ENCODE data around the gene ACOT12. TPM values are rescaled to one million over a fixed set of nuclear protein-coding genes. Genes with fewer than 3 reads are reported as not detected.
"Not testable (repeated sequence)": the region's sequence is repeated elsewhere in the genome, so short reads cannot be mapped to it uniquely, and the experiment has no call there.

Gene ACOT12
- total RNA-seq, 1 donor from 2014 or later: not detected

DNA sequence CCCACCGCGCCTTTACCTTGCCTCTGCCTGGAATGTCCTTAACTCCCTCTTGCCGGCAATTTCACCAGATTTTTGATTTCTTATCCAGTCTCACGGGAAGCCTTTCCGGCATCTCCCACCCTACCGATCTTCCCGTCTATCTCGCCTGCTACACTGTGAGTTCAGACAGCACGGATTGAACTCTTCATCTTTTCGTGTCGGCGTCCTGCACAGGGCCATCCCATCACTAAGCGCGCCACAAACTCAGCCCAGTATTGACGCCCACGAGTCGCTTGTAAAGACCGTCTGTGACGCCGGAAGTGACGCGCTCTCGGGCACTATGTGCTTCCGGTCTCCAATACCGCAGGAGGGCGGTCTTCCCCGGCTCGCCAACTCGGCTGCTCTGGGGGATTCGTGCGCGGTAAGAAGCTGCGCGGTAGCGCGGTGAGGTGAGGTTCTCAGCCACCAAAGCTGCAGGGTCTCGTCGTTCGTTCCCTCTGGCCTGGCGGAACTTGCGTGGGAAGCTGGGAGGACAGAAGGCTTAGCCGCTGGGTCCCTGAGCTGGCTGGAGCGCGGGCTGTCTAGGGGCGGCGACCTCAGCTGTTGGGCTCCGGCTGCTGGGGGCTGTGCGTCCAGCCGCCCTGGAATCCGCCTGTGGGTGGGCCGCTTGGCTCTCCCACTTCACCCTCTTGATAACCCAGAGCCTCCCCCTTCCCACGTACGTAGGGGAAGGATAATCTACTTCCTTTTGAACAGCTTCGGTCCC is 92.5 kb downstream of the ACOT12 start, which contains the start of gene ZCCHC9:
Gene ZCCHC9 (plus strand): TSS at position 317 of the 745 bp plus-strand sequence. CDS start 3,171 bp downstream, outside the sequence.
- TF ChIP-seq CTCF (IDR thresholded peaks at IDR 0.05): peak; percentile 28
- Histone ChIP-seq H3K27me3 (no peaks in the 10 kb centered on the region), H3K9me3 (no peaks in the 10 kb centered on the region), H3K4me1 (peaks cover 33% of the 10 kb centered on the region), H3K4me3 (peak within 1 kb of the TSS; percentile 83), H3K27ac (peak within 1 kb of the TSS; percentile 95), H3K36me3 (no peaks in the 10 kb centered on the region)
- intact Hi-C loops (cut with DNase I): no loop called here
- DNase-seq (peak; percentile 97), ATAC-seq (peak; percentile 98)

DNA sequence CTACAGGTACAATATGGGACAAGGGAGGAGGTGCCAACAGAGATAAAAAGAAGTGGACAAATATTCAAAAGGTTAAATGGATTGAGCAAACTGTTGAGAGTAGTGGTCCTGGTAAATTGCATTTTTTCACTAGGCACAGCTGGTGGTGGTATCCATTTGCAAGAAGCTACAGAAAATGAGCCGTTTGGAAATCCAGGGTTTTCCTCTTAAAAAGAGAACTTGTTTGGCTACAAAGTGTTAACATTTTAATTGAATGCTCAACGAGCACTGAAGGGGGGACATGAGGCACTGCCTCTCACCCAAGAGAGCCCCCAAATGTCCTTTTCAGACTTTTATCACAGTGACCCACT is 93.0 kb downstream of the ACOT12 start:
- TF ChIP-seq CTCF (IDR thresholded peaks at IDR 0.05): no peak
- no peaks in the 10 kb centered on the region for H3K36me3 ChIP-seq
- DNase-seq: no peak
- ATAC-seq: no peak
- H3K4me3 ChIP-seq: peak overlapping the region; percentile 83
- peak overlapping the region; percentile 95 for H3K27ac ChIP-seq
- peaks cover 33% of the 10 kb centered on the region for H3K4me1 ChIP-seq
- intact Hi-C loops (cut with DNase I): no loop called here
- no peaks in the 10 kb centered on the region for H3K27me3 ChIP-seq
- H3K9me3 ChIP-seq: no peaks in the 10 kb centered on the region

GRCh38 chr5:81297531-81297930 is 96.4 kb downstream of the ACOT12 start:
- H3K4me3 ChIP-seq: no peak overlapping the region
- intact Hi-C loops (cut with DNase I): no loop called here
- H3K9me3 ChIP-seq: peaks cover 9% of the 10 kb centered on the region
- no peaks in the 10 kb centered on the region for H3K27me3 ChIP-seq
- DNase-seq: no peak
- TF ChIP-seq CTCF (IDR thresholded peaks at IDR 0.05): no peak
- no peak for ATAC-seq
- no peaks in the 10 kb centered on the region for H3K36me3 ChIP-seq
- H3K4me1 ChIP-seq: peaks cover 24% of the 10 kb centered on the region
- H3K27ac ChIP-seq: no peak overlapping the region

DNA sequence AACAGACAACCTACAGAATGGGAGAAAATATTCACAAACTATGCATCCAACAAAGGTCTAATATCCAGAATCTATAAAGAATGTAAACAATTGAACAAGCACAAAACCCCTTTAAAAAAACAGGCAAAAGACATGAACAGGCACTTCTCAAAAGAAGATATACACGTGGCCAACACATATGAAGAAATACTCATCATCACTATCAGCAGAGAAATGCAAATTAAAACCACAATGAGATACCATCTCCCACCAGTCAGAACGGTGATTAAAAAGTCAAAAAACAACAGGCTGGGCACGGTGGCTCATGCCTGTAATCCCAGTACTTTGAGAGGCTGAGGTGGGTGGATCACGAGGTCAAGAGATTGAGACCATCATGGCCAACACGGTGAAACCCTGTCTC is 99.9 kb downstream of the ACOT12 start:
- not testable (repeated sequence) for H3K27me3 ChIP-seq, H3K9me3 ChIP-seq

GRCh38 chr5:81292130-81292529 is 101.8 kb downstream of the ACOT12 start:
- Histone ChIP-seq H3K27me3 (no peaks in the 10 kb centered on the region), H3K27ac (no peak overlapping the region), H3K4me3 (no peak overlapping the region), H3K9me3 (peaks cover 9% of the 10 kb centered on the region), H3K4me1 (no peaks in the 10 kb centered on the region), H3K36me3 (no peaks in the 10 kb centered on the region)
- DNase-seq (no peak), ATAC-seq (no peak)
- intact Hi-C loops (cut with DNase I): no loop called here
- no peak for TF ChIP-seq CTCF (IDR thresholded peaks at IDR 0.05)

More for the DNA sequence above, 99.9 kb downstream of the ACOT12 start:
- DNase-seq; ATAC-seq; intact Hi-C loops (cut with DNase I); H3K4me3 ChIP-seq; H3K36me3 ChIP-seq; H3K4me1 ChIP-seq; H3K27ac ChIP-seq: not testable (repeated sequence)

GRCh38 chr5:81290146-81290545 is 103.8 kb downstream of the ACOT12 start:
- Histone ChIP-seq H3K27ac (no peak overlapping the region), H3K9me3 (peaks cover 9% of the 10 kb centered on the region), H3K4me1 (no peaks in the 10 kb centered on the region), H3K27me3 (no peaks in the 10 kb centered on the region), H3K36me3 (no peaks in the 10 kb centered on the region), H3K4me3 (no peak overlapping the region)
- intact Hi-C loops (cut with DNase I): no loop called here
- ATAC-seq (no peak), DNase-seq (no peak)
- no peak for TF ChIP-seq CTCF (IDR thresholded peaks at IDR 0.05)
